ENCODE data around the gene SPATA46. TPM values are rescaled to one million over a fixed set of nuclear protein-coding genes. Genes with fewer than 3 reads are reported as not detected.

The SPATA46 gene
- total and polyA plus RNA-seq, 4 donors = 0.70 to 1.8 TPM; not detected in 2

- Histone ChIP-seq H3K4me3 (ENCODE audit: low read depth, low read length) (no peak overlapping the region), H3K36me3 (ENCODE audit: control insufficient read depth, insufficient read depth, low read length) (peaks cover 29% of the 10 kb centered on the region), H3K4me1 (ENCODE audit: control insufficient read depth, insufficient read depth, low read length) (peaks cover 33% of the 10 kb centered on the region), H3K9me3 (ENCODE audit: control insufficient read depth, insufficient read depth, low read length) (no peaks in the 10 kb centered on the region), H3K27me3 (ENCODE audit: control insufficient read depth, insufficient read depth, low read length) (no peaks in the 10 kb centered on the region), H3K27ac (ENCODE audit: low read depth, low read length) (no peak overlapping the region)
- 96% methylated on average over 3 of the region's 8 CpGs for WGBS (ENCODE audit: insufficient coverage)
- no peak for DNase-seq (ENCODE audit: low read depth in 4 of 6, low spot score in 6 of 6)
Measured at GRCh38 chr1:162386292-162387225, 9.9 kb upstream of the SPATA46 start.

DNA sequence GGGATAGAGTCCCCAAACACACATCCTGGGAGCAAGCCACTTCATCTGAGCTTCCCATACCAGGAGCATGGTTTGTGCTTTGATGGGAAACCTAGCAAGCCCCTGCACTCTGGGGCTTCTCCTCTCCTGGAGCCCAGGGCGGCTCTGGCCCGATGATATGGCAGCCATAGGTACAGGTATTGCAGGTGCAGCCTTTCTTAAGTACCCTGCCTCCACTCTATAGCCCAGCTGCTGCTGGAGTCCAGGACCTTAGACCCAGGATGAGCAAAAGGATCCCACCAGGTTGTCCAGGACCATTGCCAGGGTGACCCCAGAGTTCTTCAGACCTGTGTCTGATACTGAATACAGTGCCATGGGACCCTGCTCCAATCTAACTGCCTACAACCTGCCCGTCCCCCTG lies 9.0 kb upstream of the SPATA46 start:
- Histone ChIP-seq H3K4me3 (ENCODE audit: low read depth, low read length) (no peak overlapping the region), H3K36me3 (ENCODE audit: control insufficient read depth, insufficient read depth, low read length) (peaks cover 29% of the 10 kb centered on the region)
- WGBS (ENCODE audit: insufficient coverage) = 98% methylated on average over 3 of the region's 3 CpGs

DNA sequence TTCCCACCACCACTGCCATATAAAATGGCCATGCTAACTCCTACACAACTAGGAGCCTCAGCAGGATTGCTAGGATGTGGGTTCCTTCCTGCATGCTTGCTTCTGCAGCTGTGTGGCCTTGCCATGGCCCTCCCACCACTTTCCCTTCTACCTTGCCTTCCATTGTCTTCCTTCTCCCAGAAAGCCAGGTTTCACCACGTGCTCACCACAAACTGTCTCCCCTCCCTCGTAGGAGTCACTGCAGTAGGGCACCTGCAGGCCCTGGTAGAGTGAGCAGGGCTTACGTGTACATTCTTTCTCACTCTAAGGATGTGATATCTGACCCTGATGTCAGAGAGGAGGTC lies 8.6 kb upstream of the SPATA46 start:
- Histone ChIP-seq H3K9me3 (ENCODE audit: control insufficient read depth, insufficient read depth, low read length) (no peaks in the 10 kb centered on the region), H3K4me3 (ENCODE audit: low read depth, low read length) (no peak overlapping the region), H3K4me1 (ENCODE audit: control insufficient read depth, insufficient read depth, low read length) (peaks cover 27% of the 10 kb centered on the region), H3K27ac (ENCODE audit: low read depth, low read length) (no peak overlapping the region), H3K36me3 (ENCODE audit: control insufficient read depth, insufficient read depth, low read length) (peaks cover 29% of the 10 kb centered on the region), H3K27me3 (ENCODE audit: control insufficient read depth, insufficient read depth, low read length) (no peaks in the 10 kb centered on the region)
- 100% methylated on average over 1 of the region's 3 CpGs for WGBS (ENCODE audit: insufficient coverage)
- no peak for DNase-seq (ENCODE audit: low read depth in 4 of 6, low spot score in 6 of 6)

More for the DNA sequence above, 9.0 kb upstream of the SPATA46 start:
- Histone ChIP-seq H3K9me3 (ENCODE audit: control insufficient read depth, insufficient read depth, low read length) (no peaks in the 10 kb centered on the region), H3K27ac (ENCODE audit: low read depth, low read length) (no peak overlapping the region), H3K4me1 (ENCODE audit: control insufficient read depth, insufficient read depth, low read length) (peaks cover 30% of the 10 kb centered on the region), H3K27me3 (ENCODE audit: control insufficient read depth, insufficient read depth, low read length) (no peaks in the 10 kb centered on the region)
- no peak for DNase-seq (ENCODE audit: low read depth in 4 of 6, low spot score in 6 of 6)

- Histone ChIP-seq H3K4me1 (ENCODE audit: control insufficient read depth, insufficient read depth, low read length) (peaks cover 22% of the 10 kb centered on the region), H3K36me3 (ENCODE audit: control insufficient read depth, insufficient read depth, low read length) (peaks cover 29% of the 10 kb centered on the region), H3K27ac (ENCODE audit: low read depth, low read length) (no peak overlapping the region), H3K4me3 (ENCODE audit: low read depth, low read length) (no peak overlapping the region), H3K27me3 (ENCODE audit: control insufficient read depth, insufficient read depth, low read length) (no peaks in the 10 kb centered on the region), H3K9me3 (ENCODE audit: control insufficient read depth, insufficient read depth, low read length) (no peaks in the 10 kb centered on the region)
- no peak for DNase-seq (ENCODE audit: low read depth in 4 of 6, low spot score in 6 of 6)
- WGBS (ENCODE audit: insufficient coverage) = 92% methylated on average over 10 of the region's 10 CpGs
Measured at GRCh38 chr1:162384601-162385279, 8.1 kb upstream of the SPATA46 start.

GRCh38 chr1:162384116-162384515 lies 7.5 kb upstream of the SPATA46 start:
- H3K4me1 ChIP-seq (ENCODE audit: control insufficient read depth, insufficient read depth, low read length) = peaks cover 19% of the 10 kb centered on the region
- 97% methylated on average over 4 of the region's 6 CpGs for WGBS (ENCODE audit: insufficient coverage)
- DNase-seq (ENCODE audit: low read depth in 4 of 6, low spot score in 6 of 6) = no peak

DNA sequence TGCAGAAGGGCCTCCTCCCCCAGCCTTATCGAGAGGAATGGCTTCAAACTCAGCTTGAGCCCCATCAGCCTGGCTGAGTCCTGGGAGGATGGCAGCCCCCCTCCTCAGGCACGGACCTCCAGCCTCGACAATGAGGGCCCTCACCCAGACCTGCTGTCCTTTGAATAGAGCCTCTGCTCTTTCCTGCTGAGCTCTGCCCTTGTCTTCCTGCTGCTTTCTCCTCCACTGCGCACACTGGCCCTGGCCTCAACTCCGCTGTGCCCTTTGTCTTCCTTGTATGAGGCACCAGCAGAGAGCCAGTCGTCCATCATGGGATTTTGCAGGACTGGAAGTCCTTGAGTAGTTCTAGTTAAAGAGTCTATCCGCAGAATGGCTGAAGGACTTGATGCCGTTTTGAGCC lies 6.9 kb upstream of the SPATA46 start:
- Histone ChIP-seq H3K4me3 (ENCODE audit: low read depth, low read length) (no peak overlapping the region), H3K27me3 (ENCODE audit: control insufficient read depth, insufficient read depth, low read length) (no peaks in the 10 kb centered on the region), H3K4me1 (ENCODE audit: control insufficient read depth, insufficient read depth, low read length) (peaks cover 13% of the 10 kb centered on the region), H3K27ac (ENCODE audit: low read depth, low read length) (no peak overlapping the region), H3K36me3 (ENCODE audit: control insufficient read depth, insufficient read depth, low read length) (peaks cover 29% of the 10 kb centered on the region), H3K9me3 (ENCODE audit: control insufficient read depth, insufficient read depth, low read length) (no peaks in the 10 kb centered on the region)
- DNase-seq (ENCODE audit: low read depth in 4 of 6, low spot score in 6 of 6) = no peak
- WGBS (ENCODE audit: insufficient coverage) = 62% methylated on average over 8 of the region's 8 CpGs

More at GRCh38 chr1:162384116-162384515, 7.5 kb upstream of the SPATA46 start:
- no peaks in the 10 kb centered on the region for H3K9me3 ChIP-seq (ENCODE audit: control insufficient read depth, insufficient read depth, low read length)
- no peak overlapping the region for H3K27ac ChIP-seq (ENCODE audit: low read depth, low read length)
- no peak overlapping the region for H3K4me3 ChIP-seq (ENCODE audit: low read depth, low read length)
- H3K36me3 ChIP-seq (ENCODE audit: control insufficient read depth, insufficient read depth, low read length) = peaks cover 29% of the 10 kb centered on the region
- no peaks in the 10 kb centered on the region for H3K27me3 ChIP-seq (ENCODE audit: control insufficient read depth, insufficient read depth, low read length)

DNA sequence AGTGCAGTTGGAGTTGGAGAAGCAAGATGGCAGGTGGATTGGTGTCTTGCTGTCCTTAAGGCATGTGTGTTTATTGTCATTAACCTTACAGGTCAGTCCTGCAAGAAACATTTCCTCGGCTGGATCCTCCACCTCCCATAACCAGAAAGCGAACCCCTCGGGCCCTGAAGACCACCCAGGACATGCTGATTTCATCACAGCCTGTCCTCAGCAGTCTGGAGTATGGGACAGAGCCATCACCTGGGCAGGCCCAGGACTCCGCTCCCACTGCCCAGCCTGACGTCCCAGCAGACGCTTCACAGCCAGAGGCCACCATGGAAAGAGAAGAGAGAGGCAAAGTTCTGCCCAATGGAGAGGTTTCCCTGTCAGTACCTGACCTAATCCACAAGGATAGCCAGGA lies 6.4 kb upstream of the SPATA46 start:
- H3K36me3 ChIP-seq (ENCODE audit: control insufficient read depth, insufficient read depth, low read length) = peaks cover 29% of the 10 kb centered on the region
- no peaks in the 10 kb centered on the region for H3K9me3 ChIP-seq (ENCODE audit: control insufficient read depth, insufficient read depth, low read length)
- DNase-seq (ENCODE audit: low read depth in 4 of 6, low spot score in 6 of 6) = no peak
- no peak overlapping the region for H3K4me3 ChIP-seq (ENCODE audit: low read depth, low read length)
- peaks cover 9% of the 10 kb centered on the region for H3K4me1 ChIP-seq (ENCODE audit: control insufficient read depth, insufficient read depth, low read length)
- no peak overlapping the region for H3K27ac ChIP-seq (ENCODE audit: low read depth, low read length)
- no peaks in the 10 kb centered on the region for H3K27me3 ChIP-seq (ENCODE audit: control insufficient read depth, insufficient read depth, low read length)
- WGBS (ENCODE audit: insufficient coverage) = 94% methylated on average over 6 of the region's 6 CpGs

- Histone ChIP-seq H3K4me1 (ENCODE audit: control insufficient read depth, insufficient read depth, low read length) (peaks cover 4% of the 10 kb centered on the region), H3K36me3 (ENCODE audit: control insufficient read depth, insufficient read depth, low read length) (peaks cover 29% of the 10 kb centered on the region), H3K27ac (ENCODE audit: low read depth, low read length) (no peak overlapping the region), H3K27me3 (ENCODE audit: control insufficient read depth, insufficient read depth, low read length) (no peaks in the 10 kb centered on the region), H3K9me3 (ENCODE audit: control insufficient read depth, insufficient read depth, low read length) (no peaks in the 10 kb centered on the region), H3K4me3 (ENCODE audit: low read depth, low read length) (no peak overlapping the region)
- DNase-seq (ENCODE audit: low read depth in 4 of 6, low spot score in 6 of 6) = no peak
- 96% methylated on average over 12 of the region's 13 CpGs for WGBS (ENCODE audit: insufficient coverage)
Measured at GRCh38 chr1:162381941-162382750, 5.5 kb upstream of the SPATA46 start.

- WGBS (ENCODE audit: insufficient coverage) = 100% methylated on average over 2 of the region's 3 CpGs
- Histone ChIP-seq H3K4me3 (ENCODE audit: low read depth, low read length) (no peak within 1 kb of the TSS), H3K4me1 (ENCODE audit: control insufficient read depth, insufficient read depth, low read length) (peaks cover 3% of the 10 kb centered on the region), H3K9me3 (ENCODE audit: control insufficient read depth, insufficient read depth, low read length) (no peaks in the 10 kb centered on the region), H3K27me3 (ENCODE audit: control insufficient read depth, insufficient read depth, low read length) (no peaks in the 10 kb centered on the region), H3K27ac (ENCODE audit: low read depth, low read length) (no peak within 1 kb of the TSS), H3K36me3 (ENCODE audit: control insufficient read depth, insufficient read depth, low read length) (peaks cover 29% of the 10 kb centered on the region)
- DNase-seq (ENCODE audit: low read depth in 4 of 6, low spot score in 6 of 6) = no peak
Measured at GRCh38 chr1:162381383-162381782, 4.7 kb upstream of the SPATA46 start, which contains the start of gene C1orf226. C1orf226 (plus strand) TSS chr1:162381728; CDS start chr1:162381902, 174 bp downstream.

Measured in spinal cord (tissue), 10 donors.